Activated CD8-positive, alpha-beta memory T cell treated with anti-CD3 and anti-CD28 coated beads, Interleukin-2, amount 50 U/mL, for 48 hours (primary cell): ENCODE data around the gene CSH2.
"Not testable (repeated sequence)": the region's sequence is repeated elsewhere in the genome, so short reads cannot be mapped to it uniquely, and the experiment has no call there.

ENCODE experiments used
- DNase-seq: peaks from one replicate; pipeline ENCODE4 v3.0.0-alpha.2; 2020

The CSH2 gene

DNA sequence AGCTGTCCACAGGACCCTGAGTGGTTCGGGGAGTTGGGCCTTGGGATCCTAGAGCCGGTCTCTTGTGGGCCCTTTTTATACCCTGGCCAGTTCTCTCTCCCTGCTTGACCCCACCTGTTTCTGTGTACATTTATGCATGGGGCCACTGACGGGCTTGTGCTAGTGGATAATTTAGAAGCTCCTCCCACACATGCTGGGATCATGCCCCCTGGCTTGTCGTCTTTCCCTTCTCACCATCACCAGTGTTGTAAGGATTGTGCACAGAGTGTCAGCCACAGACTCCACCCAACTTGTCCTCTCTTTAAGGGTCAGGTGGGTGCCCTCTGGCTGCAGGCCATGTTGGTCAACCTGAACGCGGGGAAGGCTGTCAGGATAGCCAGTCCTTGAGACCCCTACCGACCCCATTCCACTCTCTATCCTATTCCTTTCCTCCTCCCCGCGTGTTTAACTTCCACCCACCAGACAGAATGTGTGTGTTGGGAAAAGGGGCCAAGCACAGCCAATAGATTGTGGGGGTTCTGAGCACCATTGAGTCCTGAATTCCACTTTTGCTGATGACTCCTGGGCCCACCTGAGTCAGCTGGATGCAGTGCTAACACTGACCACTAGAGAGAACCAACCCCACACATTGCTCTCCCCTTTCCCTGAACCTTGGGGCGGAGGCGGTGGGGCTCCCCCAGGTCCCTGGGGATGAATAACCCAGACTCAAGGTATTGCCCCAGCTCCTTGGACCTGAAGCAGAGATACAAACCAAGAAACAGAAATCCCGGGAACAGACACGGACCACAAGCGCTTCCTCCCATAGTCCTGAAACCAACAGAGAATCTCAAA lies 23.3 kb upstream of the CSH2 start, which contains the start of gene CSH1:
CSH1 (minus strand) TSS at position 51 of the 831 bp plus-strand sequence. CDS start 63 bp downstream, outside the sequence.
- DNase-seq, result not testable (repeated sequence)

DNA sequence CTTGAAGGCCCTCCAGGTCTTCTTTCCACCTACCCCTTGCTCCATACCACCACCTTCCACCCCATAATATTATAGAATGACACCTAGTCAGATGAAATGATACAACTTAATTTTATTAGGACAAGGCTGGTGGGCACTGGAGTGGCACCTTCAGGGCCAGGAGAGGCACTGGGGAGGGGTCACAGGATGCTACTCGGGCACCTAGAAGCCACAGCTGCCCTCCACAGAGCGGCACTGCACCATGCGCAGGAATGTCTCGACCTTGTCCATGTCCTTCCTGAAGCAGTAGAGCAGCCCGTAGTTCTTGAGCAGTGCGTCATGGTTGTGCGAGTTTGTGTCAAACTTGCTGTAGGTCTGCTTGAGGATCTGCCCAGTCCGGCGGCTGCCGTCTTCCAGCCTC lies 21.3 kb upstream of the CSH2 start:
- not testable (repeated sequence) for DNase-seq

GRCh38 chr17:63894021-63894420 lies 20.5 kb upstream of the CSH2 start:
- not testable (repeated sequence) for DNase-seq

- not testable (repeated sequence) for DNase-seq
Measured at GRCh38 chr17:63892316-63893037, 19.0 kb upstream of the CSH2 start.

GRCh38 chr17:63889026-63889848 lies 15.8 kb upstream of the CSH2 start:
- DNase-seq, result peak; percentile 54

- DNase-seq, result peak; percentile 35
Measured at GRCh38 chr17:63885119-63885518, 11.6 kb upstream of the CSH2 start.

DNA sequence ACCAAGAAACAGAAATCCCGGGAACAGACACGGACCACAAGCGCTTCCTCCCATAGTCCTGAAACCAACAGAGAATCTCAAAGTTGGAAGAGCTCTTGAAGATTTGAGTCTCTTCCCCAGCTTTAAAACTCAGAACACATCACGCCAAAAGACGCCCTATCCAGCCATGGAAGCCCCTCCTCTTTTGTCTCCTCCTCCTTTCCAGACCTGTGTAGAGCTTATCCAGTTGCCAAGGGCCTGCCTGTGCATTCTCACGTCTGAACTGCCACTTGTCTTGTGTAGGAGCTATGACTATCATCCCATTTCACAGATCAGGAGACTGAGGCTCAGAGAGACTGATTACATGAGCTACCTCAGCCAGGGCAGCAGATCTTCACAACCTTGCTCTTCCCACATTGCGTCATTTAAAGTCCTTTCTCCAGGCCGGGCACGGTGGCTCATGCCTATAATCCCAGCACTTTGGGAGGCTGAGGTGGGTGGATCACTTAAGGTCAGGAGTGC lies 9.2 kb upstream of the CSH2 start:
- DNase-seq, result peak; percentile 18

DNA sequence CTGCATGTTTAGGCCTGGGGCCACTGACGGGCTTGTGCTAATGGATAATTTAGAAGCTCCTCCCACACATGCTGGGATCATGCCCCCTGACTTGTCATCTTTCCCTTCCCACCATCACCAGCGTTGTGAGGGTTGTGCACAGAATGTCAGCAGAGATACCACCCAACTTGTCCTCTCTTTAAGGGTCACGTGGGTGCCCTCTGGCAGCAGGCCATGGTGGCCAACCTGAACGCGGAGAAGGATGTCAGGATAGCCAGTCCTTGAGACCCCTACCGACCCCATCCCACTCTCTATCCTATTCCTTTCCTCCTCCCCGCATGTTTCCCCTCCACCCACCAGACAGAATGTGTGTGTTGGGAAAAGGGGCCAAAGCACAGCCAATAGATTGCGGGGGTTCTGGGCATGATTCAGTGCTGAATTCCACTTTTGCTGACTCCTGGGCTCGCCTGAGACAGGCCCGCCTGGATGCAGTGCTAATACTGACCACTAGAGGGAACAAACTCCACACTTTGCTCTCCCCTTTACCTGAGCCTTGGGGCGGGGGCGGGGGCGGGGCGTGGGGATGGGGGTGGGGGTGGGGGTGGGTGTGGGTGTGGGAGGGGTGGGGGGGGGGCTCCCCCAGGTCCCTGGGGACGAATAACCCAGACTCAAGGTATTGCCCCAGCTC lies 8.6 kb upstream of the CSH2 start, which contains the start of gene GH2:
GH2 (minus strand) TSS at position 10 of the 667 bp plus-strand sequence. CDS start 143 bp downstream, outside the sequence.
- peak; percentile 79 for DNase-seq

- DNase-seq, result not testable (repeated sequence)
Measured at GRCh38 chr17:63881337-63881736, 7.9 kb upstream of the CSH2 start.

- peak; percentile 45 for DNase-seq
Measured at GRCh38 chr17:63880706-63881105, 7.2 kb upstream of the CSH2 start.

DNA sequence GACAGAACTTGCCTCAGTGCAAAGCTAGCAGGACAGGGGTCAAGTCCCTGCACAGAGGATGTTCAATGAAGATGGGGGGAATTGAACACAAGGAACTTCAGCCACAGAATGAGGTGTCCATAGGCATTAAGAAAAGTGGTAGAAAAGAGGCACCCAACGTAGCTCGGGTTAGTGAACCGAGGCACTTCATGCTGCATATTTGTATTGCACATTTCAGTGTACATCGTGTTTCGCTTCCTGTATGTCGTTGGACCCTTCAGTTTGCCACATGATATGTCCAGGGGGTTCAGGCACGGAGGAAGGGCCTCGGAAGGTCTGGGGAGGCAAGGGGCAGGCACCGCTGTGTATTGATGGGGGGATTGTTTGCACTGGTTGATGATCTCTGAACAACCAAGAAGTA lies 4.9 kb upstream of the CSH2 start:
- DNase-seq, result not testable (repeated sequence)

DNA sequence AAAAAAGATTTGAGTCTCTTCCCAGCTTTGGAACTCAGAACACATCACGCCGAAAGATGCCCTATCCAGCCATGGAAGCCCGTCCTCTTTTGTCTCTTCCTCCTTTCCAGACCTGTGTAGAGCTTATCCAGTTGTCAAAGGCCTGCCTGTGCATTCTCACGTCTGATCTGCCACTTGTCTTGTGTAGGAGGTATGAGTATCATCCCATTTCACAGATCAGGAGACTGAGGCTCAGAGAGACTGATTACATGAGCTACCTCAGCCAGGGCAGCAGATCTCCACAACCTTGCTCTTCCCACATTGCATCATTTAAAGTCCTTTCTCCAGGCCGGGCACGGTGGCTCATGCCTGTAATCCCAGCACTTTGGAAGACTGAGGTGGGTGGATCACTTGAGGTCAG lies 1.2 kb upstream of the CSH2 start:
- DNase-seq, result not testable (repeated sequence)

DNA sequence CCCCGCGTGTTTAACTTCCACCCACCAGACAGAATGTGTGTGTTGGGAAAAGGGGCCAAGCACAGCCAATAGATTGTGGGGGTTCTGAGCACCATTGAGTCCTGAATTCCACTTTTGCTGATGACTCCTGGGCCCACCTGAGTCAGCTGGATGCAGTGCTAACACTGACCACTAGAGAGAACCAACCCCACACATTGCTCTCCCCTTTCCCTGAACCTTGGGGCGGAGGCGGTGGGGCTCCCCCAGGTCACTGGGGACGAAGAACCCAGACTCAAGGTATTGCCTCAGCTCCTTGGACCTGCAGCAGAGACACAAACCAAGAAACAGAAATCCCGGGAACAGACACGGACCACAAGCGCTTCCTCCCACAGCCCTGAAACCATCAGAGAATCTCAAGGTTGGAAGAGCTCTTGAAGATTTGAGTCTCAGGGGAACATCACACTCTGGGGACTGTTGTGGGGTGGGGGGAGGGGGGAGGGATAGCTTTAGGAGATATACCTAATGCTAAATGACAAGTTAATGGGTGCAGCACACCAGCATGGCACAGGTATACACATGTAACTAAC lies 667 bp upstream of the CSH2 start:
- DNase-seq, result not testable (repeated sequence)

GRCh38 chr17:63871646-63872365 lies 1.7 kb downstream of the CSH2 start:
- DNase-seq, result not testable (repeated sequence)

DNA sequence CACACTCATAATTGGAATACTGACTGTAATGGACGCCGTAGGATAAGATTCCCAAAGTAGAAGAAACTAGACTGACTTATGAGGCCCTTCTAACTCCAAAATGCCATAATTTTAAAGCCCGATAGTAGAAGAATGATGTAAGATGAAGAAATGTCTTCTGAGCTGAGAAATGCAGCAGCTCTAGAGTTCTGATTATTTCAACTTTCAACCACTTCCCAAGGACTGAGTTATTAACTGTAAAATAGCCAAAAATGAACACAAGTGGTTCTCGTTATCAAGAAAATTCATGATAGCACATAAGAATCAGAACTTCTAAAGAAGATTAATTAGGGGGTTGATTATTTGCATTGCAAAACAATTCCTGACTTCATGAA lies 3.2 kb downstream of the CSH2 start:
- not testable (repeated sequence) for DNase-seq

DNA sequence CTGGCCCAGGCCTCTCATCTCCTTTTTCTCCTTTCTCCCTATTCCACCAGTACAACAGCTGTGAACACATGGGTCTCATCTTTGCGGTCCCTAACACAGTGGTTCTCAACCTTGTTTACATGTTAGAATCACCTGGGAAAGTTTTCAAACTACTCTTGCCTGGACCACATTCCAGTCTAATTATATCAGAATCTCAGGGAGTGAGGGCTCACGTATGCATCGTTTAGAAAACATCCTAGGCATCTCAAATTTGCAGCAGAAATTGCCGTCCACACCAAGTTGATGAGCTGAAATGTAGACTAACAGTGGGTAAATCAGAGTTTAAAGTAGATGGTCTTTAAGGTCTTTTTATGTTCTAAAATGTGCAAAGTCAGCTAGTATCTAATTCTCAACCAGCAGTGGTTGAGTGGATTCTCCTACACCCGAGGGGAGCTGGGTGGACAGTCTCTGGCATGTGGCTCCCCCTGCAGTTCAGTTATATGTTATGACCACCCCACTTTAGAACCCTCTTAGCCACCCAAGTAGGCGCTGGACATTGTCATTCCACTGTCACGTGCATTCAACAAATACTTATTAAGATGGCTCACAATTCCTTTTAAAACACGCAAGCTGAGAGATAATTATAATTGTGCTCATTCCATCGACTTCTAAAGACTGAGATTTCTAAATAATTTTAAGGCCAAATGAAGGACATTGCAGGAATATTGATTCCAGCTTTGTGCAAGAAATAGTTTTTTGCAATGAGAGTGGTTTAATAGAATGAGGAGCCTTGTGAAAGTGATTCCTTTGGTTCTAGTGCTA lies 3.8 kb downstream of the CSH2 start:
- DNase-seq, result not testable (repeated sequence)

DNA sequence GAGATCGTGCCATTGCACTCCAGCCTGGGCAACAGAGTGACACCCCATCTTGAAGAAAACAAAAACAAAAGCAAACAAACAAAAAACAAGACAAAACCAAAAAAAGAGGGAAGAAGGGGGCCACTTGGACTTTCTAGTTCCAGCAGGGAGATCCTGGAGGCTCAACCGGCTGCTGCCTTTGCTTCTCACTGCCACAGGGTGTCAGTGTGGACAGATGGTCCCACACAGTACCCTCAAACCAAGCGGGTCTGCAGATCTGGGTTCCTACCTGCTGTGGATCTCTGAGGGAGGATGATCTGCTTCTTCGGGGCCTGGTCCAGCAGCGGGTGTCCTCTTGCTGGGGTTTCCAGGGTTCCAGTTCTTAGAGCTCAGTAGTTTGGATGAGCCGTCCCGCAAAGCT lies 6.9 kb downstream of the CSH2 start:
- not testable (repeated sequence) for DNase-seq

- no peak for DNase-seq
Measured at GRCh38 chr17:63859257-63859656, 14.2 kb downstream of the CSH2 start.

DNA sequence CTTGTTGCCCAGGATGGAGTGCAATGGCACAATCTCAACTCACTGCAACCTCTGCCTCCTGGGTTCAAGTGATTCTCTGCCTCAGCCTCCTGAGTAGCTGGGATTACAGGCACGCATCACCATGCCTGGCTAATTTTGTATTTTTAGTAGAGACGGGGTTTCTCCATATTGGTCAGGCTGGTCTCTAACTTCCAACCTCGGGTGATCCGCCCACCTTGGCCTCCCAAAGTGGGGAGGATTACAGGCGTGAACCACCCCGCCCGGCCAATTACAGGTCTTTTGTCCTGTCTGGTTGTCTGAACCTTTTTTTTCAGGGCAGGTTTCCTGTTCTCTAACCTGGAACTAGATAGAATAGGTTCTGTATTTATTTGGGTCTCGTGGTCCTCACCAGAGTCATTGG lies 17.1 kb downstream of the CSH2 start:
- not testable (repeated sequence) for DNase-seq

- DNase-seq, result no peak
Measured at GRCh38 chr17:63855185-63855584, 18.3 kb downstream of the CSH2 start.
